Aorta (tissue), 5 donors: Measurements from ENCODE around the gene TBX4. TPM values are rescaled to one million over a fixed set of nuclear protein-coding genes. Genes with fewer than 3 reads are reported as not detected.
"Not testable (repeated sequence)": the region's sequence is repeated elsewhere in the genome, so short reads cannot be mapped to it uniquely, and the experiment has no call there.

Experiments used
- ATAC-seq: fragments of 200-7000 bp; cut with Tn5 transposase; one replicate; pipeline ENCODE4 v1.9.1; 2022; ENCODE audit warnings: moderate library complexity; ENCODE audit not compliant: low FRiP score
- DNase-seq, 2 donors: peaks; one replicate each; pipeline ENCODE4 v3.0.0-alpha.2; 2020
- H3K27ac ChIP-seq, 2 donors: one replicate each; pipeline ENCODE4 v1.5.1; 2013; ENCODE audit warnings: low read length in 2 of 2, mild to moderate bottlenecking in 2 of 2, moderate library complexity in 2 of 2, control low read depth in 1 of 2, inconsistent platforms in 1 of 2, low read depth in 1 of 2
- H3K27me3 ChIP-seq, 2 donors: one replicate each; pipeline ENCODE4 v1.6.1; 2013; ENCODE audit warnings: control low read depth in 1 of 2, low read length in 1 of 2, mild to moderate bottlenecking in 1 of 2, moderate library complexity in 1 of 2; ENCODE audit not compliant: insufficient read depth in 2 of 2, control insufficient read depth in 1 of 2
- H3K36me3 ChIP-seq, 2 donors: one replicate each; pipeline ENCODE4 v1.6.1; 2013; ENCODE audit warnings: control low read depth in 1 of 2, low read length in 1 of 2, mild to moderate bottlenecking in 1 of 2; ENCODE audit not compliant: insufficient read depth in 2 of 2, control insufficient read depth in 1 of 2
- H3K4me1 ChIP-seq, 2 donors: one replicate each; pipeline ENCODE4 v1.6.1; 2013; ENCODE audit warnings: low read length in 2 of 2, control low read depth in 1 of 2, mild to moderate bottlenecking in 1 of 2, moderate library complexity in 1 of 2; ENCODE audit not compliant: insufficient read depth in 2 of 2, control insufficient read depth in 1 of 2
- H3K4me3 ChIP-seq, 2 donors: one replicate each; pipeline ENCODE4 v1.5.1; 2013; ENCODE audit warnings: low read length in 2 of 2, control low read depth in 1 of 2, mild to moderate bottlenecking in 1 of 2
- H3K9me3 ChIP-seq: one replicate; pipeline ENCODE4 v1.6.1; 2013; ENCODE audit warnings: mild to moderate bottlenecking, low read length; ENCODE audit not compliant: control insufficient read depth
- WGBS, 2 donors: extraction: QIAGEN DNeasy Blood & Tissue Kit; methylation state at CpG; one replicate each; pipeline ENCODE4 v1.1.7; 2013; 5-methylcytosine and 5-hydroxymethylcytosine counted together
- intact Hi-C, 2 donors: fragments of 100-400 bp; cut with DNase I; formaldehyde crosslinking; loops; one replicate each; pipeline versions ENCODE4 v1.14.2 to v1.15.0; 2022
- polyA plus RNA-seq, 2 donors: library from polyadenylated mRNA; stranded (reverse); fragments of 200-250 nt; gene quantifications; one replicate each; pipeline ENCODE4 v1.2.3, GENCODE V29; 2013
- total RNA-seq, 2 donors: library from RNA; stranded (reverse); fragmentation: NEBNext Ultra II Directional; extraction: Animal tissue kit (Norgen Biotek cat#: 25700); gene quantifications; one replicate each; pipeline ENCODE4 v1.2.1, GENCODE V29; 2021
- donor health status: healthy with polysubstance abuse.
- donor health status: Bipolar disorder and iron deficiency.
- donor health status: DM: no; HTN: no; CAD: no.
- donor health status: DM: no; HTN: no; CAD: no.
- donor health status: DM: yes; HTN: yes; CAD: no.

TBX4 gene
- total and polyA plus RNA-seq, 4 donors: 0.23 to 0.27 TPM; not detected in 2

DNA sequence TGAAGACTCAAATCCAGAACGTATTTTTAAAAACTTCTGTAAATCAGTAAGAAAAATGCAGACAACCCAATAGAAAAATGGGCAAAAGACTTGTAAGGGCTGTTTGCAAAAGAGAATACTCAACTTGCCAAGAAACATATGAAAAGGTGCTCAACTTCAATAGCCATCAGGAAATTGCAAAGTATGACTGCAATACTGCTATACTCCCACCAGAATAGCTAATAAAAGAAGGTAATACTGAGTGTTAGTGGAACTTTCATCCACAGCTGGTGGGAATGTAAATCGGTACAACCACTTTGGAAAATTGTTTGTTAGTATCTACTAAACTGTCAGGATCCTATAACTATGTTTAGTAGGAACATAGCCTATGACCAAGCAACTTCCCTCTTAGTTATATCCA, 48.1 kb downstream of the TBX4 start:
- 87 to 92% methylated on average over 2 of the region's 2 CpGs for WGBS, 2 donors
- Histone ChIP-seq H3K4me1 (no peaks in the 10 kb centered on the region), H3K9me3 (no peaks in the 10 kb centered on the region), H3K27me3 (no peaks in the 10 kb centered on the region), H3K27ac (no peak overlapping the region), H3K4me3 (no peak overlapping the region), H3K36me3 (no peaks in the 10 kb centered on the region)
- intact Hi-C loops: no loop called here
- DNase-seq (no peak), ATAC-seq (no peak)

DNA sequence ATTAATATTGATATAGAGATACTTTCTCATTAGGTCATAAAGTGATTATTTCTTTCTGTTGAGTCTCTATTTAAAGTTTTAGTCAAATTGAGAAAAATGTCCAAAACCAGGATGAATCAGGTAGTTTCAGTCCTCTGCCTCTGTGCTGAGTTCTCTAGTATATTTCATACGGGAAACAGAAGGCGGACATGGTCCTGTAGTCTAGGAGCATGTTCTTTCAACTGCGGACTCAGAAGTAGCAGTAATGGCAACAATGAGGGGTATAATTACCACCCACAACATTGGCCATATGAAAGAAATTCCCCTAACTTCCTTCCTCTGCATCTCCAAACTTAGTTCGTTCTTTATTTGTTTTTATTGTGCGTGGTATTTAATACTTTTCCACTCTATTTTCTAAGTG, 50.1 kb downstream of the TBX4 start:
- DNase-seq (no peak), ATAC-seq (no peak)
- H3K9me3 ChIP-seq: no peaks in the 10 kb centered on the region
- no peak overlapping the region for H3K4me3 ChIP-seq
- no peaks in the 10 kb centered on the region for H3K36me3 ChIP-seq
- no peaks in the 10 kb centered on the region for H3K4me1 ChIP-seq
- no peak overlapping the region for H3K27ac ChIP-seq
- WGBS, 2 donors: 71 to 72% methylated on average over 5 of the region's 5 CpGs
- intact Hi-C loops: no loop called here
- no peaks in the 10 kb centered on the region for H3K27me3 ChIP-seq

DNA sequence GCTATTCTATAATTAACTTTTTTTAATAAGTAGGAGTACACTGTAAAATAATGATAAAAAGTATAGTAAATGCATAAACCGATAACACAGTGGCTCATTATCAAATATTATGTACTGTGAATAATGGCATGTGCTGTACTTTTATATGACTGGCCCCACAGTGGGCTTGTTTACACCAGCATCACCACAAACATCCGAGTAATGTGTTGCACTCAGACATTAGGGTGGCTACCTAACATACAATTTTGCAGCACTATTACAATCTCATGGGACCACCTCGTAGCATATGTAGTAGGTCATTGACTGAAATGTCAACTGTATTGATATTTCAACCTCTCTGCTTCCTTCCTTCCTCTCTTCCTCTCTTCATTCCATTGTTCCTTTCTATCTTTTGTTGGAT, 51.7 kb downstream of the TBX4 start:
- WGBS, 2 donors: 60 to 62% methylated on average over 3 of the region's 3 CpGs
- DNase-seq: no peak

DNA sequence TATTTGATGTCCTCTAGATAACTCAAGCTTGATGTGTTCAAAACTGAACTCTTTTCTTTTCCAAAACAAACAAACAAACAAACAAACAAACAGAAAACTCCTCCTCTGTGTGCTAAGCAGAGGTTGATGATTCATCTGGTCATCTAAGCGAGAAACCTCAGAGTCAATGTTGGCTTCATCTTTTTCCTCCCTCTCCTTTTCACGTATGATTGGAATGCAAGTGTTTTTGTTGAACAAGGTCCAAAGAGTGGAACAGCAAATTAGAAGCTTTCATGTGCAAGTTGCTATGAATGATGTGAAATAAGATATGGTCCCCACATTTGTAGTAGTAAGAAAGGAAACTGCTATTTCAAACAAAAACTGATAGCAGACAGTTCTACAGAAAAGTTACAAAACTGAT, 52.5 kb downstream of the TBX4 start:
- Histone ChIP-seq H3K9me3 (no peaks in the 10 kb centered on the region), H3K4me3 (no peak overlapping the region), H3K27me3 (no peaks in the 10 kb centered on the region), H3K36me3 (no peaks in the 10 kb centered on the region), H3K4me1 (no peaks in the 10 kb centered on the region), H3K27ac (no peak overlapping the region)
- ATAC-seq (no peak), DNase-seq (no peak)
- WGBS, 2 donors: 6 to 7% methylated on average over 2 of the region's 2 CpGs
- intact Hi-C loops: no loop called here

More for the DNA sequence above, 51.7 kb downstream of the TBX4 start:
- Histone ChIP-seq H3K36me3 (no peaks in the 10 kb centered on the region), H3K27ac (no peak overlapping the region), H3K4me1 (no peaks in the 10 kb centered on the region), H3K27me3 (no peaks in the 10 kb centered on the region), H3K9me3 (no peaks in the 10 kb centered on the region), H3K4me3 (no peak overlapping the region)
- intact Hi-C loops: no loop called here
- ATAC-seq: no peak

DNA sequence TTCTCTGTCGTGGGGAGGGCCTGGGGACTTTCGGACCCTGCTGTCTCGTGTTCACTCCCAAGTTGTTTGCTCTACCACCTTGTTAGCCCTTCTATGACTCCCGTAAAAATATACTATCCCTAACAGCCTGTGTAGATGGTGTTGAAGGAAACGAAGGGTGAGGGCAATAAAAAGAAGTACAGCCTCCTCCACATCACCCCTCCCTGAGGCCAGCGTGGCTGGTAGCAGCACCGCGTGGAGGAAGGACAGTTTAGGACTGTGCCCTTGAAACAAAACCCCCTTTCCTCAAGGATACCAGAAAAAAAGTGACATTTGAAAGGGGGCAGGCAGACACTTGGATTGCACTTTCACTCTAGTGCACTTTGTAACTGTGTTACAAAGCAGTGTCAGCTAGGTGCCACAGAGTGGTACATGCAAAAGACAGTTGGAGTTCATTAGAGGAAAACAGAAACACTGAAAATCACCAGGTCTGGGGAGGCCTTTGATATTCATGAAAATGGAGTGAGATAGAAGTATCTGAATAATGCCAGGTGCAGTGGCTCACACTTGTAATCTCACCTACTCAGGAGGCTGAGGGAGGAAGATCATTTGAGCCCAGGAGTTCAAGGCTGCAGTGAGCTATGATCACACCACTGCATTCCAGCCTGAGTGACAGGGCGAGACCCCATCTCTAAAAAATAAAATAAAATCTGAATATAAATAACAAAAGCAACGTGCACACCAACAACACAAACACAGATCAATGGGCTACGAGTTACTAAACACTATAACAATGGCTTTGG, 53.8 kb downstream of the TBX4 start:
- Histone ChIP-seq H3K4me3 (no peak overlapping the region), H3K4me1 (no peaks in the 10 kb centered on the region), H3K9me3 (no peaks in the 10 kb centered on the region), H3K36me3 (no peaks in the 10 kb centered on the region), H3K27me3 (no peaks in the 10 kb centered on the region), H3K27ac (no peak overlapping the region)
- 69 to 75% methylated on average over 11 of the region's 11 CpGs for WGBS, 2 donors
- intact Hi-C loops: no loop called here
- no peak for ATAC-seq
- no peak for DNase-seq

DNA sequence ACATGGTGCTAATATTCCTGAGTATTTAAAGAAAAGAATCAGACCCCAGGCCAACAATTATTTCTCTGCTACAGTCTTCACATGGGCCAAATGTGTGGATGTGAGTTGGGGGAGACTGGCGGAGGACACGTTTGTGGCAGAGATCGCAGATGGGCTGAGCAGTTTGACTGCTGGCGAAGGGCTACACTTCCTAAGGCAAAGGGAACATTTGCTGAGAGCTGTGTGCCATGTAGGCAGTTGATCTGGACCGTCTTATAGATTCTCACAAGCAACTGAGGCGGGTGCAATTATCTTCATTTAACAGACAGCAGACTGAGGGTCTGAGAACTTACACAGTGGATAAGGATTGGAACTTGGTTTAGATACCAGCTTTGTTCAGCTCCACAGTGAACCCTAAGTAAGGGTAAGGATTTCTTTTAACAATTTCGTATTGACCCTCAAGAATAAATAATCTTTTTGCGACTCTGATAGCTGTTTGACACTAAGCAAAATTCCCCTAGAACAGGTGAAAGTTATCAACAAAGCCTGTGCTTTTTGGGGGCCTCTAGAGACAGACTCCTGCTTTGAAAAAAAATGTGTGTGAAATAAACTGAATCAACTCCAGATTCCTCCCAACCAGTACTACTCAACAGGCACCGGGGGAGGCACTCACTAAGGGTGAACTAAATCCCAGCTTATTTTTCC, 55.3 kb downstream of the TBX4 start:
- DNase-seq (no peak), ATAC-seq (no peak)
- no peaks in the 10 kb centered on the region for H3K36me3 ChIP-seq
- no peak overlapping the region for H3K4me3 ChIP-seq
- no peaks in the 10 kb centered on the region for H3K9me3 ChIP-seq
- H3K27me3 ChIP-seq: no peaks in the 10 kb centered on the region
- 80 to 81% methylated on average over 9 of the region's 9 CpGs for WGBS, 2 donors
- intact Hi-C loops: no loop called here
- H3K27ac ChIP-seq: no peak overlapping the region
- H3K4me1 ChIP-seq: no peaks in the 10 kb centered on the region

DNA sequence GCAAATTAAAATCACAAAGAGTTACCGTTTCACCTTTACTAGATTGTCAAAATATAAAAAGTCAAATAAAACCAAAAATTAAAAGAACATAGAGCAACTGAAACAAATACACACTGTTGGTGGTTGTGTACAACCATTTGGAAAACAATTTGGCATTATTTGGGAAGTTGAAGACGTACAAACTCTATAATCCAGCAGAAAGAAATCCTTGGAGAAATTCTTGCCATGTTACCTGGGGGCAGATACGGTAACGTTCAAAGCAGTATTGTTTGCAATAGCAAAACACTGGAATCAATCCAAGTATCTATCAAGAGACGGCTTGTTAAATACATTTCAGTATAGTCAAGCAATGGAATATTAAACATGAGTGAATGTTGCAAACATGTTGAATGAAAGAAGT, 56.7 kb downstream of the TBX4 start:
- ATAC-seq: no peak
- DNase-seq: no peak
- 72 to 78% methylated on average over 5 of the region's 5 CpGs for WGBS, 2 donors
- intact Hi-C loops: no loop called here
- Histone ChIP-seq H3K36me3 (no peaks in the 10 kb centered on the region), H3K27me3 (no peaks in the 10 kb centered on the region), H3K4me1 (no peaks in the 10 kb centered on the region), H3K27ac (no peak overlapping the region), H3K4me3 (no peak overlapping the region), H3K9me3 (no peaks in the 10 kb centered on the region)

DNA sequence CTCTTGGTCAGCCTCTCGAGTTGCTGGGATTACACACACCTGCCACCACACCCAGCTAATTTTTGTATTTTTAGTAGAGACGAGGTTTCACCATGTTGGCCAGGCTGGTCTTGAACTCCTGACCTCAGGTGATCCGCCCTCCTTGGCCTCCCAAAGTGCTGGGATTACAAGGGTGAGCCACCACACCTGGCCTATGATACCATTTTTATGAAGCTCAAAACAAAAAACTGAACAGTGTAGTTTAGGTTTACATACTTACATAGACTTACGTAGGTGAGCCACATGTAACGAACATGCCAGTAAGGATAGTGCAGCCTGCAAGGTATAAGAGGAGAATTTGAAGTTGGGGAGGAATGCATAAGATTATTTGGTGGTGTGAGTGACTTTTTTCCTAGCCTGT, 57.2 kb downstream of the TBX4 start:
- H3K27ac ChIP-seq, H3K4me1 ChIP-seq, H3K4me3 ChIP-seq, ATAC-seq, H3K27me3 ChIP-seq, DNase-seq, H3K9me3 ChIP-seq, intact Hi-C loops, H3K36me3 ChIP-seq: not testable (repeated sequence)
- 93 to 99% methylated on average over 5 of the region's 5 CpGs for WGBS, 2 donors

DNA sequence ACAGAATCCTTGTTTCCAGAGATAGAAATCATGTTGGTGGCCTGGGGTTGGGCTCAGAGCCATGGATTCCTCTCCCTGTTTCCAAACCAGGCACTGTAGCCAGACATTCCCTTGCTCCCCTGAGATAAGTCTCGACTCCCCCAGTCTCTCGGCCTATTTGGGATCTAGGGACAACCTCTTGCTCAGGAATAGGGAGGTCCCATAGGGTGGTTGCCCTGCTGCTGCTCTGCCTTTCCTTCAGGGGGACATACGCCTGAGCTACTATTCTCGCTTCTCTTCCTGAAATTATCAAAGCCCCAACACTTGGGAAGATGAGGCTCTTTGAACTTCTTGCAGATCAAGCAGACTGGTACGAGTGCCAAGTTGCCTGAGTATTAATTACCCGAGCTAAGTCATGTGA, 58.0 kb downstream of the TBX4 start:
- no peaks in the 10 kb centered on the region for H3K4me1 ChIP-seq
- intact Hi-C loops: no loop called here
- H3K4me3 ChIP-seq: no peak overlapping the region
- H3K9me3 ChIP-seq: no peaks in the 10 kb centered on the region
- no peaks in the 10 kb centered on the region for H3K27me3 ChIP-seq
- DNase-seq (no peak), ATAC-seq (no peak)
- H3K36me3 ChIP-seq: no peaks in the 10 kb centered on the region
- 68 to 75% methylated on average over 6 of the region's 6 CpGs for WGBS, 2 donors
- no peak overlapping the region for H3K27ac ChIP-seq
